ENCODE measurements around the gene OR2V2.
"Not testable (repeated sequence)": the region's sequence is repeated elsewhere in the genome, so short reads cannot be mapped to it uniquely, and the experiment has no call there.

DNA sequence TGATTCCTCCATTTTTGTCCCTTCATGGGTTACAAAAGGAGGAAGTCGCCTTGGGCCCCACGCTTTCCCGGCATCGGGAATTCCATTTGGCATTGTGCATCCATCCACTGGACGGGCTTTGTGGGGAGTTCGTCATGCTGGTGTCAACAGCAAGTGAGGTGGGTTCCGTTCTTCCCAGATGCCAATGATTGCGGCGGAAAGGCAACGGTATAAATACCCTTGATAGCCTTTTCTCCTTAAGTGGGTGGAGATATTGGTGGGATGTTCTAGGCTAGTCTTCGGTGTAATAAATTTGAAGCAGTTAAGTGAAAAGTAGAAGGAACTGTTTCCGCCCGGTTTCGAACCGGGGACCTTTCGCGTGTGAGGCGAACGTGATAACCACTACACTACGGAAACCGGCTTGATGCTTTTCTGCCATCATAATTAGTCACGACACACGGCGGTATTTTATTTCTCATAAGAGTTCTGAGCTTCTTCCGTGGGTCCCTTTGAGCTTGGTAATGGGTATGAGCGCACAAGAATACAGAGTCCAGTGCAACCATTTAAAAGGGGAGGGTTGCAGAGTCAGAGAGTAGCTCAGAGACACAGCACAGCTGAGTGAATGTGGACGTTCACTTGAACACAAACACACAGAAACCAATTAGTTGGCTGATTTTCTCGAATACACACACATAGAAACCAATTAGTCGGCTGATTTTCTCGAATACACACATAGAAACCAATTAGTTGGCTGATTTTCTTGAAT, 45.3 kb upstream of the OR2V2 start:
- TF ChIP-seq CTCF, POLR2A, POLR2AphosphoS5 (IDR thresholded peaks at IDR 0.05): not testable (repeated sequence)

All from breast epithelium (tissue), 3 donors.